Parathyroid adenoma (tissue), 2 donors: Measurements from ENCODE around the gene CHAC1.
A peak's percentile ranks its signal among the peaks of the same experiment; 100 is the strongest.

Experiments
- H2AFZ ChIP-seq: fragments of 300-600 bp; sonication (generic); one replicate; pipeline ENCODE4 v1.7.0; 2017; ENCODE audit warnings: antibody characterized with exemption, mild to moderate bottlenecking
- H3K27ac ChIP-seq: fragments of 300-600 bp; sonication (generic); one replicate; pipeline ENCODE4 v1.7.0; 2017
- H3K27me3 ChIP-seq: fragments of 300-600 bp; sonication (generic); one replicate; pipeline ENCODE4 v1.7.0; 2017; ENCODE audit warnings: low read length; ENCODE audit not compliant: control insufficient read depth, insufficient read depth
- H3K36me3 ChIP-seq: fragments of 300-600 bp; sonication (generic); one replicate; pipeline ENCODE4 v1.7.0; 2017; ENCODE audit warnings: low read length; ENCODE audit not compliant: control insufficient read depth, insufficient read depth
- H3K4me1 ChIP-seq: fragments of 300-600 bp; sonication (generic); one replicate; pipeline ENCODE4 v1.7.0; 2017; ENCODE audit warnings: control low read depth
- H3K4me2 ChIP-seq: fragments of 300-600 bp; sonication (generic); one replicate; pipeline ENCODE4 v1.7.0; 2017; ENCODE audit warnings: low read length
- H3K4me3 ChIP-seq: fragments of 300-600 bp; sonication (generic); one replicate; pipeline ENCODE4 v1.7.0; 2017; ENCODE audit warnings: low read depth, low read length
- H3K79me2 ChIP-seq: fragments of 300-600 bp; sonication (generic); one replicate; pipeline ENCODE4 v1.7.0; 2017; ENCODE audit warnings: control low read depth
- H3K9ac ChIP-seq: fragments of 300-600 bp; sonication (generic); one replicate; pipeline ENCODE4 v1.7.0; 2017; ENCODE audit warnings: mild to moderate bottlenecking
- H3K9me3 ChIP-seq: fragments of 300-600 bp; sonication (generic); one replicate; pipeline ENCODE4 v1.7.0; 2017; ENCODE audit warnings: low read length; ENCODE audit not compliant: control insufficient read depth
- TF ChIP-seq, protein P1 (sequence below): fragments of 300-600 bp; sonication (generic); IDR thresholded peaks from one replicate; pipeline ENCODE4 v1.7.0; 2017; ENCODE audit warnings: antibody characterized with exemption, mild to moderate bottlenecking
- donor health status: primary hyperparathyroidism.

The CHAC1 gene

DNA sequence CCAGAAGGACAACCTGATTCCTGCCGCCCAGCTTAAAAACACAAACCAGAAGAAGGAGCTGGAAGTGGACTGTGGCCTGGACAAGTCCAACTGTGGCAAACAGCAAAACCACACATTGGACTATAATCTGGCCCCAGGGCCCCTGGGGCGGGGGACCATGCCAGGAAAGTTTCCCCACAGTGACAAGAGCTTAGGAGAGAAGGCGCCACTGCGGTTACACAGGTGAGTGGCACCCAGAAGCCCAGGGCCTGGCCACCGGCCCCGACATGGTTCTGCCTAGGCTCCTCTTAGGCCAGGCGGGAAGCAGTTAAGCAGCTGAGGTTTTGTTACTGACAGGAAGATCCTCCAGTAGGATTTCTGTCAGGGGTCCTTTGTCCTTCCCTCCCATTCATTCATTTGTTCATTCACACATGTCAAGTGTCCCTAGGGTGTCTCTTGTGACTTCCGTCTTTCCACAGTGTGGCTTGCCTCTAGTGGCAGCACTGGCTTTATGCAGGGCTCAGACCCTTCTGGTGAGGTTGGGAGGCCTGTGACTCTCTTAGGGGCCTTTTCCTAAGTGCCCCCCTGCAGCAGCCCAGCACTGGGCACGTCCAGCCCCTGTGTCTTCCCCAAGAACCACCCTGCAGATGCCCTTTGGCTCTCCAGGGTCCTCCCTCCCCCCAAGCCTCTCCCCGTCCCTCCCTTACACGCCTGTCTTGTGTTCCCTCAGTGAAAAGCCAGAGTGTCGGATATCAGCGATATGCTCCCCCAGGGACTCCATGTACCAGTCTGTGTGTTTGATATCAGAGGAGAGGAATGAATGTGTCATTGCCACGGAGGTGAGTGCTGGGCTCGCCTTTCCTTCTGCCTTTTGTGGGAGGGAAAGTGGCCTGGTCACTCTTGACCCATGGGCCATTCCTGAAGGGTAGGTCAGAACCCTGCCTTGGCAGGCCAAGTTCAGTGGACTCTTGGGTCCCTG lies 16.3 kb upstream of the CHAC1 start:
- Histone ChIP-seq H3K9me3 (no peaks in the 10 kb centered on the region), H3K27me3 (no peaks in the 10 kb centered on the region), H3K4me2 (no peak overlapping the region), H3K79me2 (no peaks in the 10 kb centered on the region), H3K27ac (no peak overlapping the region), H3K4me3 (no peak overlapping the region), H2AFZ (no peak overlapping the region), H3K9ac (no peak overlapping the region), H3K4me1 (peaks cover 2% of the 10 kb centered on the region), H3K36me3 (no peaks in the 10 kb centered on the region)
- TF ChIP-seq, protein P1, sequence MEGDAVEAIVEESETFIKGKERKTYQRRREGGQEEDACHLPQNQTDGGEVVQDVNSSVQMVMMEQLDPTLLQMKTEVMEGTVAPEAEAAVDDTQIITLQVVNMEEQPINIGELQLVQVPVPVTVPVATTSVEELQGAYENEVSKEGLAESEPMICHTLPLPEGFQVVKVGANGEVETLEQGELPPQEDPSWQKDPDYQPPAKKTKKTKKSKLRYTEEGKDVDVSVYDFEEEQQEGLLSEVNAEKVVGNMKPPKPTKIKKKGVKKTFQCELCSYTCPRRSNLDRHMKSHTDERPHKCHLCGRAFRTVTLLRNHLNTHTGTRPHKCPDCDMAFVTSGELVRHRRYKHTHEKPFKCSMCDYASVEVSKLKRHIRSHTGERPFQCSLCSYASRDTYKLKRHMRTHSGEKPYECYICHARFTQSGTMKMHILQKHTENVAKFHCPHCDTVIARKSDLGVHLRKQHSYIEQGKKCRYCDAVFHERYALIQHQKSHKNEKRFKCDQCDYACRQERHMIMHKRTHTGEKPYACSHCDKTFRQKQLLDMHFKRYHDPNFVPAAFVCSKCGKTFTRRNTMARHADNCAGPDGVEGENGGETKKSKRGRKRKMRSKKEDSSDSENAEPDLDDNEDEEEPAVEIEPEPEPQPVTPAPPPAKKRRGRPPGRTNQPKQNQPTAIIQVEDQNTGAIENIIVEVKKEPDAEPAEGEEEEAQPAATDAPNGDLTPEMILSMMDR: no peak

DNA sequence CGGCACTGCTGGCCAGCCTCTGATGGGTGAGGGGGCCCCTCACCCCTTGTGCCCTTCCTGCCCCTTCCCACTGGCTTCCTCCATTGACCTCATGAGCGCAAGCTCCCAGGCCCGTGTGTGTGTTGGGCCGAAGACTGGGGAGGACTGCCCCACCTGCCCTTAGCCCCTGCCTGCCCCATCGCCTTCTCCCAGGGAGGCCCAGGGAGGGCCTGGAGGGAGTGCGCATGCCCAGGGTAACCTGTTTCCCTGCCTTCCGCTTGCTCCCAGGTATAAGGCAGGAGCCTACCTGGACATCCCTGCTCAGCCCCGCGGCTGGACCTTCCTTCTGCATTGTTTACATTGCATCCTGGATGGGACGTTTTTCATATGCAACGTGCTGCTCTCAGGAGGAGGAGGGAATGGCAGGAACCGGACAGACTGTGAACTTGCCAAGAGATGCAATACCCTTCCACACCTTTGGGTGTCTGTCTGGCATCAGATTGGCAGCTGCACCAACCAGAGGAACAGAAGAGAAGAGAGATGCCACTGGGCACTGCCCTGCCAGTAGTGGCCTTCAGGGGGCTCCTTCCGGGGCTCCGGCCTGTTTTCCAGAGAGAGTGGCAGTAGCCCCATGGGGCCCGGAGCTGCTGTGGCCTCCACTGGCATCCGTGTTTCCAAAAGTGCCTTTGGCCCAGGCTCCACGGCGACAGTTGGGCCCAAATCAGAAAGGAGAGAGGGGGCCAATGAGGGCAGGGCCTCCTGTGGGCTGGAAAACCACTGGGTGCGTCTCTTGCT lies 15.3 kb upstream of the CHAC1 start:
- peak overlapping the region; percentile 56 for H2AFZ ChIP-seq
- peak overlapping the region; percentile 17 for H3K4me2 ChIP-seq
- TF ChIP-seq, protein P1: peak; percentile 59
- H3K9me3 ChIP-seq: no peaks in the 10 kb centered on the region
- H3K79me2 ChIP-seq: no peaks in the 10 kb centered on the region
- no peak overlapping the region for H3K4me3 ChIP-seq
- peaks cover 2% of the 10 kb centered on the region for H3K4me1 ChIP-seq
- no peak overlapping the region for H3K27ac ChIP-seq
- no peaks in the 10 kb centered on the region for H3K36me3 ChIP-seq
- H3K9ac ChIP-seq: no peak overlapping the region
- H3K27me3 ChIP-seq: no peaks in the 10 kb centered on the region

DNA sequence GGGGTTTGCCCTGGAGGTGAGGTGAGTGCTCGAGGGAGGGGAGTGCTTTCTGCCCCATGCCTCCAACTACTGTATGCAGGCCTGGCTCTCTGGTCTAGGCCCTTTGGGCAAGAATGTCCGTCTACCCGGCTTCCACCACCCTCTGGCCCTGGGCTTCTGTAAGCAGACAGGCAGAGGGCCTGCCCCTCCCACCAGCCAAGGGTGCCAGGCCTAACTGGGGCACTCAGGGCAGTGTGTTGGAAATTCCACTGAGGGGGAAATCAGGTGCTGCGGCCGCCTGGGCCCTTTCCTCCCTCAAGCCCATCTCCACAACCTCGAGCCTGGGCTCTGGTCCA lies 14.8 kb upstream of the CHAC1 start:
- H3K79me2 ChIP-seq: no peaks in the 10 kb centered on the region
- H3K27ac ChIP-seq: no peak overlapping the region
- H3K27me3 ChIP-seq: no peaks in the 10 kb centered on the region
- no peak overlapping the region for H3K4me3 ChIP-seq
- no peak overlapping the region for H3K4me2 ChIP-seq
- TF ChIP-seq, protein P1: no peak
- H3K4me1 ChIP-seq: peaks cover 2% of the 10 kb centered on the region
- H3K9ac ChIP-seq: no peak overlapping the region
- H3K9me3 ChIP-seq: no peaks in the 10 kb centered on the region
- no peaks in the 10 kb centered on the region for H3K36me3 ChIP-seq
- peak overlapping the region; percentile 56 for H2AFZ ChIP-seq

DNA sequence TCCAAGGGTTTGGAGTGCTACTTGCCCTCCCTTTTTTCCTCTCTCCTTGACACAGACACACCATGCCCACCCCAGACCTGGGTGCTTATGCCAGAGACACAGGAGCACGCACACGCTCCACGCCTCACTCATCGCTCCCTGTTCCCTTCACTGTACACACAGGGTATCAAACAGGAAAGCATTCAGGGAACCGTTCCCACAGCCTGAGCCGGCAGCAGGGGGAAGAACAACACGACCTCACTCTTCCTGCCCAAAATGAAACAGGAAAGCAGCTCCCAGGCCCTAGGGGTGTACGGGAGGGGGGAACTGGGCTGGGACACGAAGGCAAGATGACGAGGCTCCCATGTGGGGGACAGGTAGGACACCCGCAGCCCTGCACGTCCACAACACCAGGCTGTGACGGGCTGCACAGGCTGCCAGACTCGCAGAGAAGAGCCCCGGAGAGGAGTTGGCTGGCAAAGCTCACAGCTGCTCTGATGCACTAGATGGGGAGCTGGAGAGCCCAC lies 12.9 kb upstream of the CHAC1 start:
- no peaks in the 10 kb centered on the region for H3K27me3 ChIP-seq
- peak overlapping the region; percentile 69 for H3K27ac ChIP-seq
- H3K4me3 ChIP-seq: no peak overlapping the region
- H3K4me2 ChIP-seq: no peak overlapping the region
- no peaks in the 10 kb centered on the region for H3K9me3 ChIP-seq
- TF ChIP-seq, protein P1: no peak
- no peak overlapping the region for H3K9ac ChIP-seq
- H2AFZ ChIP-seq: no peak overlapping the region
- H3K36me3 ChIP-seq: no peaks in the 10 kb centered on the region
- H3K4me1 ChIP-seq: peaks cover 2% of the 10 kb centered on the region
- H3K79me2 ChIP-seq: no peaks in the 10 kb centered on the region
